ENCODE measurements around the gene JAZF1. TPM values are rescaled to one million over a fixed set of nuclear protein-coding genes. Genes with fewer than 3 reads are reported as not detected.

Gene JAZF1
- total and polyA plus RNA-seq, 8 donors, result 0.58 to 16.7 (median 7.2) TPM

GRCh38 chr7:27995228-27995627 lies 185.4 kb downstream of the JAZF1 start:
- TF ChIP-seq POLR2A (IDR thresholded peaks at IDR 0.05), result no peak
- no peak for TF ChIP-seq POLR2AphosphoS5 (IDR thresholded peaks at IDR 0.05)
- Histone ChIP-seq H3K4me1 (peaks cover 0 to 23% (median 0%) of the 10 kb centered on the region in 4 donors), H3K9me3 (no peaks in the 10 kb centered on the region), H3K36me3 (no peaks in the 10 kb centered on the region), H3K4me3 (no peak overlapping the region), H3K27me3 (no peaks in the 10 kb centered on the region), H3K27ac (no peak overlapping the region)
- WGBS, 5 donors, result 86 to 90% (median 89%) methylated on average over 3 of the region's 3 CpGs
- intact Hi-C loops (cut with DNase I; ENCODE audit: low total_unique reads), result no loop called here
- DNase-seq, result no peak

- WGBS, 5 donors, result 59 to 84% (median 74%) methylated on average over 2 of the region's 2 CpGs
- peak in 1 of 2 donors; percentile 18 for DNase-seq
- intact Hi-C loops (cut with DNase I; ENCODE audit: low total_unique reads), result no loop called here
- Histone ChIP-seq H3K4me1 (peaks cover 0 to 23% (median 0%) of the 10 kb centered on the region in 4 donors), H3K36me3 (no peaks in the 10 kb centered on the region), H3K27ac (no peak overlapping the region), H3K27me3 (no peaks in the 10 kb centered on the region), H3K4me3 (no peak overlapping the region), H3K9me3 (no peaks in the 10 kb centered on the region)
- TF ChIP-seq EP300 (IDR thresholded peaks at IDR 0.05), result no peak
- TF ChIP-seq CTCF (IDR thresholded peaks at IDR 0.05), result no peak
- TF ChIP-seq POLR2A (IDR thresholded peaks at IDR 0.05), result no peak
Measured at GRCh38 chr7:27994639-27995038, 186.0 kb downstream of the JAZF1 start.

- H3K9me3 ChIP-seq, result no peaks in the 10 kb centered on the region
- intact Hi-C loops (cut with DNase I; ENCODE audit: low total_unique reads), result no loop called here
- H3K27me3 ChIP-seq, result no peaks in the 10 kb centered on the region
- H3K36me3 ChIP-seq, result no peaks in the 10 kb centered on the region
- no peak overlapping the region for H3K27ac ChIP-seq
- no peak overlapping the region for H3K4me3 ChIP-seq
- peaks cover 0 to 23% (median 0%) of the 10 kb centered on the region in 4 donors for H3K4me1 ChIP-seq
- WGBS, 5 donors, result 81 to 87% (median 83%) methylated on average over 8 of the region's 8 CpGs
- no peak for TF ChIP-seq EP300 (IDR thresholded peaks at IDR 0.05)
- TF ChIP-seq POLR2A (IDR thresholded peaks at IDR 0.05), result no peak
- no peak for TF ChIP-seq CTCF (IDR thresholded peaks at IDR 0.05)
- no peak for TF ChIP-seq POLR2AphosphoS5 (IDR thresholded peaks at IDR 0.05)
- DNase-seq, result peak in 1 of 2 donors; percentile 16
Measured at GRCh38 chr7:27992755-27993493, 187.7 kb downstream of the JAZF1 start.

GRCh38 chr7:27992097-27992496 lies 188.5 kb downstream of the JAZF1 start:
- WGBS, 5 donors, result 75 to 83% (median 79%) methylated on average over 4 of the region's 4 CpGs

More at GRCh38 chr7:27992097-27992496, 188.5 kb downstream of the JAZF1 start:
- H3K27ac ChIP-seq, result no peak overlapping the region
- DNase-seq, result no peak
- TF ChIP-seq EP300 (IDR thresholded peaks at IDR 0.05), result no peak
- no peak for TF ChIP-seq CTCF (IDR thresholded peaks at IDR 0.05)
- TF ChIP-seq POLR2A (IDR thresholded peaks at IDR 0.05), result no peak
- no peak for TF ChIP-seq POLR2AphosphoS5 (IDR thresholded peaks at IDR 0.05)
- H3K4me3 ChIP-seq, result no peak overlapping the region
- H3K36me3 ChIP-seq, result no peaks in the 10 kb centered on the region
- H3K4me1 ChIP-seq, result peaks cover 0 to 23% (median 0%) of the 10 kb centered on the region in 4 donors
- no peaks in the 10 kb centered on the region for H3K9me3 ChIP-seq
- intact Hi-C loops (cut with DNase I; ENCODE audit: low total_unique reads), result no loop called here
- no peaks in the 10 kb centered on the region for H3K27me3 ChIP-seq
